Astrocyte (in vitro differentiated cells and primary cell): ENCODE data around the gene UBE3C. TPM values are rescaled to one million over a fixed set of nuclear protein-coding genes. Genes with fewer than 3 reads are reported as not detected.

Experiments used
- DNase-seq: peaks from one replicate; pipeline ENCODE4 v3.0.0-alpha.2; 2010; ENCODE audit warnings: low read depth
- FAIRE-seq: peaks from 2 replicates; lab custom pipeline; 2011; peaks lifted over from hg19 to GRCh38; lab: Jason Lieb, UNC
- H2AFZ ChIP-seq: 2 replicates; pipeline ENCODE4 v1.6.0; 2012; ENCODE audit warnings: low read depth, low read length, inconsistent platforms
- H3K27ac ChIP-seq: 2 replicates; pipeline ENCODE4 v1.5.1; 2011; ENCODE audit warnings: low read depth, low read length, inconsistent platforms
- H3K27me3 ChIP-seq: 2 replicates; pipeline ENCODE4 v1.6.0; 2011; ENCODE audit warnings: low read length, inconsistent platforms; ENCODE audit not compliant: insufficient read depth
- H3K36me3 ChIP-seq: 2 replicates; pipeline ENCODE4 v1.5.1; 2011; ENCODE audit warnings: low read length, inconsistent platforms; ENCODE audit not compliant: insufficient read depth
- H3K4me1 ChIP-seq: 2 replicates; pipeline ENCODE4 v1.5.1; 2011; ENCODE audit warnings: low read length, inconsistent platforms; ENCODE audit not compliant: insufficient read depth
- H3K4me2 ChIP-seq: 2 replicates; pipeline ENCODE4 v1.6.0; 2012; ENCODE audit warnings: low read length, inconsistent platforms
- H3K4me3 ChIP-seq: 2 replicates; pipeline ENCODE4 v1.5.1; 2011; ENCODE audit warnings: low read depth, mild to moderate bottlenecking, low read length, inconsistent platforms; ENCODE audit not compliant: insufficient read depth
- H3K79me2 ChIP-seq: 2 replicates; pipeline ENCODE4 v1.6.0; 2012; ENCODE audit warnings: mild to moderate bottlenecking, low read length, inconsistent platforms; ENCODE audit not compliant: insufficient read depth
- H3K9ac ChIP-seq: 2 replicates; pipeline ENCODE4 v1.6.0; 2012; ENCODE audit warnings: mild to moderate bottlenecking, low read length, inconsistent platforms
- H3K9me3 ChIP-seq: 2 replicates; pipeline ENCODE4 v1.5.1; 2012; ENCODE audit warnings: low read depth, mild to moderate bottlenecking, low read length, inconsistent platforms; ENCODE audit not compliant: insufficient read depth
- H4K20me1 ChIP-seq: 2 replicates; pipeline ENCODE4 v1.6.0; 2012; ENCODE audit warnings: low read length, inconsistent platforms; ENCODE audit not compliant: insufficient read depth
- H3K27ac Mint-ChIP-seq: one replicate; pipeline ENCODE4 v1.8.0; 2021; ENCODE audit warnings: mild to moderate bottlenecking, mixed read lengths; ENCODE audit not compliant: unreplicated experiment
- H3K27me3 Mint-ChIP-seq: one replicate; pipeline ENCODE4 v1.8.0; 2021; ENCODE audit warnings: low read depth, mixed read lengths; ENCODE audit not compliant: unreplicated experiment
- H3K36me3 Mint-ChIP-seq: one replicate; pipeline ENCODE4 v1.8.0; 2021; ENCODE audit warnings: low read depth, mixed read lengths; ENCODE audit not compliant: unreplicated experiment
- H3K4me1 Mint-ChIP-seq: one replicate; pipeline ENCODE4 v1.8.0; 2021; ENCODE audit warnings: low read depth, mixed read lengths; ENCODE audit not compliant: unreplicated experiment
- H3K4me3 Mint-ChIP-seq: one replicate; pipeline ENCODE4 v1.8.0; 2021; ENCODE audit warnings: mild to moderate bottlenecking, moderate library complexity, mixed read lengths; ENCODE audit not compliant: unreplicated experiment
- H3K9me3 Mint-ChIP-seq: one replicate; pipeline ENCODE4 v1.8.0; 2021; ENCODE audit warnings: mild to moderate bottlenecking, mixed read lengths; ENCODE audit not compliant: unreplicated experiment
- CTCF ChIP-seq: IDR thresholded peaks from 2 replicates; pipeline ENCODE4 v1.5.1; 2011; ENCODE audit warnings: low read depth, mild to moderate bottlenecking, inconsistent platforms, low read length, moderate library complexity; ENCODE audit not compliant: insufficient read depth
- EZH2 ChIP-seq: IDR thresholded peaks from 2 replicates; pipeline ENCODE4 v1.6.1; 2012; ENCODE audit warnings: mild to moderate bottlenecking, low read length, inconsistent platforms; ENCODE audit not compliant: insufficient read depth
- total RNA-seq: library from RNA; stranded (reverse); gene quantifications from 2 replicates; pipeline ENCODE4 v1.2.1, GENCODE V29; 2021

Gene UBE3C
- total RNA-seq, 1 donor from 2014 or later = 76.9 TPM

GRCh38 chr7:157112706-157113105 is 26.0 kb upstream of the UBE3C start:
- Histone ChIP-seq H4K20me1 (no peaks in the 10 kb centered on the region), H2AFZ (no peak overlapping the region), H3K4me2 (no peak overlapping the region), H3K4me1 (no peaks in the 10 kb centered on the region), H3K9me3 (no peaks in the 10 kb centered on the region), H3K27ac (no peak overlapping the region), H3K27me3 (no peaks in the 10 kb centered on the region), H3K36me3 (no peaks in the 10 kb centered on the region), H3K79me2 (no peaks in the 10 kb centered on the region), H3K9ac (no peak overlapping the region), H3K4me3 (no peak overlapping the region)
- no peak for DNase-seq
- Mint-ChIP-seq H3K36me3 (no peaks in the 10 kb centered on the region), H3K27me3 (peaks cover 10% of the 10 kb centered on the region), H3K4me1 (no peaks in the 10 kb centered on the region), H3K27ac (no peak overlapping the region), H3K9me3 (peaks cover 22% of the 10 kb centered on the region), H3K4me3 (no peak overlapping the region)
- FAIRE-seq = no peak
- TF ChIP-seq CTCF = no peak
- TF ChIP-seq EZH2 = no peak

- Histone ChIP-seq H3K4me3 (no peak overlapping the region), H2AFZ (no peak overlapping the region), H3K9ac (no peak overlapping the region), H3K4me1 (no peaks in the 10 kb centered on the region), H3K27me3 (no peaks in the 10 kb centered on the region), H3K4me2 (no peak overlapping the region), H3K79me2 (no peaks in the 10 kb centered on the region), H3K36me3 (no peaks in the 10 kb centered on the region), H3K9me3 (no peaks in the 10 kb centered on the region), H4K20me1 (no peaks in the 10 kb centered on the region), H3K27ac (no peak overlapping the region)
- no peak for DNase-seq
- no peak overlapping the region for H3K27ac Mint-ChIP-seq
- peaks cover 18% of the 10 kb centered on the region for H3K9me3 Mint-ChIP-seq
- no peak for FAIRE-seq
- H3K27me3 Mint-ChIP-seq = peaks cover 11% of the 10 kb centered on the region
- H3K36me3 Mint-ChIP-seq = no peaks in the 10 kb centered on the region
- no peak overlapping the region for H3K4me3 Mint-ChIP-seq
- H3K4me1 Mint-ChIP-seq = no peaks in the 10 kb centered on the region
- TF ChIP-seq CTCF (no peak), EZH2 (no peak)
These were observed 25.1 kb upstream of the UBE3C start for GRCh38 chr7:157113607-157114006.

- Histone ChIP-seq H3K27me3 (no peaks in the 10 kb centered on the region), H3K4me3 (no peak overlapping the region), H3K4me2 (no peak overlapping the region), H3K79me2 (no peaks in the 10 kb centered on the region), H3K9me3 (no peaks in the 10 kb centered on the region), H3K9ac (no peak overlapping the region), H3K36me3 (no peaks in the 10 kb centered on the region), H4K20me1 (no peaks in the 10 kb centered on the region), H3K4me1 (no peaks in the 10 kb centered on the region), H2AFZ (no peak overlapping the region), H3K27ac (no peak overlapping the region)
- Mint-ChIP-seq H3K4me1 (no peaks in the 10 kb centered on the region), H3K27ac (no peak overlapping the region), H3K27me3 (peaks cover 19% of the 10 kb centered on the region), H3K9me3 (peaks cover 14% of the 10 kb centered on the region), H3K4me3 (no peak overlapping the region), H3K36me3 (no peaks in the 10 kb centered on the region)
- no peak for FAIRE-seq
- DNase-seq = no peak
- TF ChIP-seq EZH2 = no peak
- no peak for TF ChIP-seq CTCF
These were observed 22.0 kb upstream of the UBE3C start for GRCh38 chr7:157116762-157117161.
